GM12891 (cell line): ENCODE results near the gene TMEM156.

ENCODE experiments used
- POLR2A ChIP-seq: IDR thresholded peaks from 2 replicates; pipeline ENCODE4 v1.6.1; 2011; ENCODE audit warnings: low read depth, low read length, control low read depth
- POLR2AphosphoS5 ChIP-seq: IDR thresholded peaks from 2 replicates; pipeline ENCODE4 v1.6.1; 2011; ENCODE audit warnings: low read depth, low read length, control low read depth
- TAF1 ChIP-seq: IDR thresholded peaks from 2 replicates; pipeline ENCODE4 v1.6.1; 2011; ENCODE audit warnings: low read depth, low read length, control low read depth

DNA sequence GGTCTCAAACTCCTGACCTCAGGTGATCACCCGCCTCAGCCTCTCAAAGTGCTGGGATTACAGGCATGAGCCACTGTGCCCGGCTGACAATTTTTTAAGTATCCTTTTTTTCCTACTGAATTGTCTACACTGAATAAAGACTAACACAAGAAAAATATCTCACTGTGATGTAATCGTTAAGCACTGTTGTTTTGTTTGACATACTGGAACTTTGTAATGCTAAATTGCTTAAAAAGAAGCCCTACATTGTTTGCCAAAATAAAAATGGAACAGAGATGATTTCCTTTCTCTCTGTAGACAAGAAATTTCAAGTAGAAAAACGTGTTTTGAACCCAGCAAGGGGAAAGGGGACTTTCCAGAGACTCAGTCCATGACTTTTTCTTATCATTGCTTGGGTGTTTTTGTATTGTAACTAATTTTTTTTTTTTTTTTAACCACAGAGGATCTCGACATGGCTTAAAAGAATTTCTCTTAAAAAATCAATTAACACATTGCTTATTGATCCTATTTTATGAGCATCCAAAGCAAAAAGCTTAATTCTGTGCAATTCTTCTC, 74.9 kb downstream of the TMEM156 start:
- TF ChIP-seq TAF1 (no peak), POLR2A (no peak), POLR2AphosphoS5 (no peak)
